HepG2 (cell line): Measurements from ENCODE around the gene FAP. TPM values are rescaled to one million over a fixed set of nuclear protein-coding genes. Genes with fewer than 3 reads are reported as not detected.

Experiments used
- ATAC-seq: fragments of 200-7000 bp; cut with Tn5 transposase; 3 replicates; pipeline ENCODE4 v1.9.1; 2020; ENCODE audit warnings: mild to moderate bottlenecking, moderate library complexity
- BruUV-seq: library from RNA; stranded (reverse); fragments of 400-500 nt; replicated peaks from 2 replicates; lab custom pipeline; 2021; lab: Mats Ljungman, UMichigan
- CTCF ChIA-PET: fragments of 300-600 bp; formaldehyde crosslinking; extraction: SDS; loops from one replicate; lab custom pipeline; 2021; ENCODE audit warnings: low total read pairs, inconsistent platforms, low intra/inter-chr PET ratio; lab: Yijun Ruan, JAX
- POLR2A ChIA-PET: fragments of 350-600 bp; sonication (Branson Sonifier 250); formaldehyde crosslinking; loops from one replicate; lab custom pipeline; 2020; ENCODE audit warnings: antibody characterized with exemption, inconsistent platforms; lab: Yijun Ruan, JAX
- DNase-seq: peaks from one replicate; pipeline ENCODE4 v3.0.0-alpha.2; 2015; ENCODE audit warnings: low spot score
- FAIRE-seq: peaks from 3 replicates; lab custom pipeline; 2011; peaks lifted over from hg19 to GRCh38; lab: Jason Lieb, UNC
- H2AFZ ChIP-seq: one replicate; pipeline ENCODE4 v1.6.1; 2011; ENCODE audit warnings: low read length, inconsistent platforms
- H3K27ac ChIP-seq: fragments of 300-600 bp; 3 replicates; pipeline ENCODE4 v1.8.0; 2011; ENCODE audit warnings: mixed run types, mild to moderate bottlenecking, mixed read lengths, low read length, inconsistent platforms; ENCODE audit not compliant: insufficient read depth; ENCODE audit errors: extremely low read length
- H3K27me3 ChIP-seq, 2 experiments: fragments of 200-600 bp in 1 of 2; 2 replicates in 1 of 2; 3 replicates in 1 of 2; pipeline versions ENCODE4 v1.6.0 to v1.8.0; 2011; ENCODE audit warnings: low read length in 2 of 2, mild to moderate bottlenecking in 2 of 2, moderate library complexity in 2 of 2, inconsistent platforms in 1 of 2; ENCODE audit not compliant: insufficient read depth in 2 of 2, control insufficient read depth in 1 of 2
- H3K36me3 ChIP-seq, 2 experiments: fragments of 200-600 bp in 1 of 2; replicated peaks in 1 of 2; 2 replicates in 1 of 2; 3 replicates in 1 of 2; pipeline versions ENCODE4 v1.5.1 to v1.8.0; 2011; ENCODE audit warnings: low read length in 2 of 2, inconsistent platforms in 1 of 2; ENCODE audit not compliant: insufficient read depth in 2 of 2, control insufficient read depth in 1 of 2
- H3K4me1 ChIP-seq: 2 replicates; pipeline ENCODE4 v1.5.1; 2012; ENCODE audit warnings: low read length, inconsistent platforms; ENCODE audit not compliant: insufficient read depth
- H3K4me2 ChIP-seq: 2 replicates; pipeline ENCODE4 v1.6.0; 2011; ENCODE audit warnings: low read depth, low read length, inconsistent platforms
- H3K4me3 ChIP-seq, 3 experiments: fragments of 200-600 bp in 1 of 3; sonication (generic), shearing (Covaris generic) in 1 of 3; replicated peaks in 1 of 3; 2 replicates each; pipeline ENCODE4 v1.5.1; 2011 to 2016; ENCODE audit warnings: low read length in 3 of 3, inconsistent platforms in 2 of 3, low read depth in 2 of 3, mild to moderate bottlenecking in 2 of 3, control low read depth in 1 of 3, mixed read lengths in 1 of 3; ENCODE audit not compliant: insufficient read depth in 1 of 3
- H3K79me2 ChIP-seq: one replicate; pipeline ENCODE4 v1.6.1; 2011; ENCODE audit warnings: low read length, inconsistent platforms; ENCODE audit not compliant: insufficient read depth
- H3K9ac ChIP-seq: 2 replicates; pipeline ENCODE4 v1.6.0; 2011; ENCODE audit warnings: mild to moderate bottlenecking, low read depth, low read length, inconsistent platforms; ENCODE audit not compliant: insufficient read depth
- H3K9me3 ChIP-seq: 2 replicates; pipeline ENCODE4 v1.5.1; 2012; ENCODE audit warnings: mild to moderate bottlenecking, low read length
- H4K20me1 ChIP-seq: 2 replicates; pipeline ENCODE4 v1.6.0; 2011; ENCODE audit warnings: inconsistent platforms, mild to moderate bottlenecking, low read length, moderate library complexity; ENCODE audit not compliant: insufficient read depth
- ATF7 ChIP-seq, 2 experiments: fragments of 450-650 bp in 1 of 2; sonication (generic) in 1 of 2; formaldehyde crosslinking in 1 of 2; IDR thresholded peaks; 2 replicates each; pipeline versions ENCODE4 v1.4.0 to v1.6.1; 2016 to 2020; ENCODE audit warnings: antibody characterized with exemption in 1 of 2, mild to moderate bottlenecking in 1 of 2, missing genetic modification reagents in 1 of 2
- DNMT3B ChIP-seq: conservative IDR thresholded peaks from 2 replicates; pipeline ENCODE4 v1.6.1; 2016; ENCODE audit warnings: missing biosample characterization, control low read depth
- EHMT2 ChIP-seq: fragments of 200-600 bp; sonication (generic); IDR thresholded peaks from 2 replicates; pipeline ENCODE4 v1.7.0; 2017; ENCODE audit warnings: antibody characterized with exemption, low read depth, low read length, borderline replicate concordance
- FOXP1 ChIP-seq, 2 experiments: fragments of 450-650 bp in 1 of 2; IDR thresholded peaks; 2 replicates each; pipeline ENCODE4 v1.6.1; 2017 to 2018; ENCODE audit warnings: antibody characterized with exemption in 1 of 2
- GABPB1 ChIP-seq: IDR thresholded peaks from 2 replicates; pipeline ENCODE4 v1.6.1; 2016; ENCODE audit warnings: mild to moderate bottlenecking, missing genetic modification reagents, moderate library complexity, missing compliant biosample characterization
- KMT2A ChIP-seq: sonication (generic); formaldehyde crosslinking; IDR thresholded peaks from 2 replicates; pipeline ENCODE4 v1.4.0; 2020; ENCODE audit warnings: missing genetic modification reagents
- YEATS4 ChIP-seq: sonication (generic); formaldehyde crosslinking; IDR thresholded peaks from 2 replicates; pipeline ENCODE4 v1.4.0; 2020; ENCODE audit warnings: missing genetic modification reagents, borderline replicate concordance
- ZC3H4 ChIP-seq: sonication (generic); formaldehyde crosslinking; IDR thresholded peaks from 2 replicates; pipeline ENCODE4 v1.4.0; 2020; ENCODE audit warnings: missing genetic modification reagents, borderline replicate concordance
- ZNF20 ChIP-seq: sonication (generic); formaldehyde crosslinking; IDR thresholded peaks from 2 replicates; pipeline ENCODE4 v1.4.0; 2020; ENCODE audit warnings: mild to moderate bottlenecking, moderate library complexity, missing genetic modification reagents
- ZNF768 ChIP-seq: sonication (generic); formaldehyde crosslinking; IDR thresholded peaks from 2 replicates; pipeline ENCODE4 v1.4.0; 2020; ENCODE audit warnings: missing genetic modification reagents
- ZNF792 ChIP-seq: IDR thresholded peaks from 2 replicates; pipeline ENCODE4 v1.6.1; 2016
- WGBS: methylation state at CpG from one replicate; pipeline ENCODE4 v1.1.6; 2017; ENCODE audit warnings: low lambda C conversion rate; 5-methylcytosine and 5-hydroxymethylcytosine counted together
- in situ Hi-C: cut with HindIII; loops from 2 replicates; pipeline ENCODE4 v1.10.0; 2017; ENCODE audit warnings: low pct_unique_long_range_greater_than_20kb; ENCODE audit not compliant: extremely low pct_ligation_motif_present
- intact Hi-C: fragments of 100-400 bp; cut with micrococcal nuclease; formaldehyde crosslinking; loops from one replicate; pipeline ENCODE4 v1.10.0; 2022; ENCODE audit not compliant: unreplicated experiment
- polyA plus RNA-seq, 8 experiments: library from polyadenylated mRNA; depleted of rRNA in 3 of 8; stranded (reverse) in 7 of 8; unstranded in 1 of 8; fragments of >200 nt; fragmentation: Illumina TruSeq in 4 of 8; extraction: Trizol in 4 of 8; gene quantifications; 2 replicates each; pipeline versions ENCODE4 v1.2.1 to v1.2.3, GENCODE V29; 2011 to 2016; ENCODE audit warnings: low read depth in 4 of 8, missing spikeins in 1 of 8, mixed read lengths in 1 of 8; ENCODE audit not compliant: insufficient read depth in 1 of 8
- total RNA-seq, 5 experiments: library from RNA; depleted of rRNA; stranded (reverse); fragments of >200 nt; fragmentation: Illumina TruSeq; extraction: Trizol; gene quantifications; 2 replicates each; pipeline ENCODE4 v1.2.3, GENCODE V29; 2016; ENCODE audit warnings: low read depth in 1 of 5
- TF ChIP-seq, protein P1 (sequence below): sonication (generic); formaldehyde crosslinking; IDR thresholded peaks from 2 replicates; pipeline ENCODE4 v1.5.0; 2020; ENCODE audit warnings: mild to moderate bottlenecking, missing genetic modification reagents

FAP gene
- total and polyA plus RNA-seq, 2 of the 13 experiments (the other 11 are each of a cell fraction or from before 2014, with no cell fraction given): not detected

DNA sequence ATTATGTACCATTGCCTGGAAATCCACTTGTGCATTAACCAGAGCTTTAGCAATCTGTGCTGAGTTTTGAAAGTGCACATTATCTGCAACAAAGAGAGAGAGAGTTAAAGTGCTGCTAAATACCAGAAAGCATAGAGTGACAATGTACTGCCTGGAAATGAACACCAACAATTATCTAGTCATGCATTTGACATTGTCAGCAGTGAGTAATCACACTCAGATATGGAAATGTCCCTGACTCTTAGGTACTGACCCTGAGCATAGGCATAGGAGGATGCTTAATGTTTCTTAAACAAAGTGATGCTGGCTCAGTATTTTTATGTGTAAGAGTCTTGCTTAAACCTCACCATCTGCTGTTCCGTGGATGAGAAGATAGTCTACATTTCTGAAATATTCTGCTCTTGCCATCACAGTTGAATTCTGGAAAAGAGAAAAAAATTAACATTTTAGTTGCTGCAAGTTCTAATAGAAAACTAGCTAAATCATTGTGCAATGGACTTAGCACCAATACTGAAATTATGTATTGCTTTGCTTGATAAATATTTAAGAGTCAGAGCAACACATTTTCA, 70.4 kb downstream of the FAP start (continued):
- TF ChIP-seq ZNF20 (CRISPR knock-in tag): no peak
- no peak for TF ChIP-seq GABPB1 (CRISPR knock-in tag)
- TF ChIP-seq ZC3H4 (CRISPR knock-in tag): no peak
- TF ChIP-seq ATF7 (IDR thresholded peaks at IDR 0.05): no peak
- TF ChIP-seq ATF7 (CRISPR knock-in tag; IDR thresholded peaks at IDR 0.05): no peak
- TF ChIP-seq YEATS4 (CRISPR knock-in tag): no peak
- TF ChIP-seq, protein P1, sequence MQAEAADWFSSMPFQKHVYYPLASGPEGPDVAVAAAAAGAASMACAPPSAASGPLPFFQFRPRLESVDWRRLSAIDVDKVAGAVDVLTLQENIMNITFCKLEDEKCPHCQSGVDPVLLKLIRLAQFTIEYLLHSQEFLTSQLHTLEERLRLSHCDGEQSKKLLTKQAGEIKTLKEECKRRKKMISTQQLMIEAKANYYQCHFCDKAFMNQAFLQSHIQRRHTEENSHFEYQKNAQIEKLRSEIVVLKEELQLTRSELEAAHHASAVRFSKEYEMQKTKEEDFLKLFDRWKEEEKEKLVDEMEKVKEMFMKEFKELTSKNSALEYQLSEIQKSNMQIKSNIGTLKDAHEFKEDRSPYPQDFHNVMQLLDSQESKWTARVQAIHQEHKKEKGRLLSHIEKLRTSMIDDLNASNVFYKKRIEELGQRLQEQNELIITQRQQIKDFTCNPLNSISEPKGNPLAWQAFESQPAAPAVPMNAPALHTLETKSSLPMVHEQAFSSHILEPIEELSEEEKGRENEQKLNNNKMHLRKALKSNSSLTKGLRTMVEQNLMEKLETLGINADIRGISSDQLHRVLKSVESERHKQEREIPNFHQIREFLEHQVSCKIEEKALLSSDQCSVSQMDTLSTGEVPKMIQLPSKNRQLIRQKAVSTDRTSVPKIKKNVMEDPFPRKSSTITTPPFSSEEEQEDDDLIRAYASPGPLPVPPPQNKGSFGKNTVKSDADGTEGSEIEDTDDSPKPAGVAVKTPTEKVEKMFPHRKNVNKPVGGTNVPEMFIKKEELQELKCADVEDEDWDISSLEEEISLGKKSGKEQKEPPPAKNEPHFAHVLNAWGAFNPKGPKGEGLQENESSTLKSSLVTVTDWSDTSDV: no peak
- TF ChIP-seq EHMT2: no peak

DNA sequence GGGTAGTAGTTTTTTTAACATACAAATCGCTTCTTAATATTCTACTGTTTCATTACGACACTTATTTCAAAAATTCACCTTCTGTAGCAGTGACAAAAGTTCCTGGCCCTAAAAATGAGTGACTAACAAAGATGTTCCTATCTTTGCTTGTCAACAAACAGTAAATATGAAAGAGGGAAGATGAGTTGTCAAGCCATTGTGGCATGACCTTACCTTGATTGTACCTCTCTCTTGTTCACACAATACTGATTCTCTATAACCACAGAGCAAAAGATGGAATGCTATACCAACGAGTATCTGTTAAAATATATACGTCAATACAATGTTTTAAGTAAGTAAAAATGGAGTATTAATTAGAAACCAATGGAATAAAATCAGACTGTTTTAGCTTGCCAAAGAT, 76.5 kb downstream of the FAP start:
- WGBS: 4% methylated on average over 4 of the region's 4 CpGs
- no peak overlapping the region for H3K27ac ChIP-seq
- H3K4me2 ChIP-seq: no peak overlapping the region
- intact Hi-C loops: no loop called here
- H3K9ac ChIP-seq: no peak overlapping the region
- no peak for TF ChIP-seq KMT2A (CRISPR knock-in tag)
- no peak for TF ChIP-seq DNMT3B (CRISPR knock-in tag)
- no peak for TF ChIP-seq FOXP1 (IDR thresholded peaks at IDR 0.05)
- no peak for TF ChIP-seq FOXP1 (CRISPR knock-in tag; IDR thresholded peaks at IDR 0.05)
- TF ChIP-seq ZNF792: no peak
- TF ChIP-seq ZNF768 (CRISPR knock-in tag): no peak
- FAIRE-seq (no peak), DNase-seq (no peak), ATAC-seq (no peak)
- H3K79me2 ChIP-seq: no peaks in the 10 kb centered on the region
- peaks cover 0 to 3% of the 10 kb centered on the region in 2 experiments; a peak in 1 of 5 replicates for H3K27me3 ChIP-seq
- H3K36me3 ChIP-seq: no peaks in the 10 kb centered on the region
- no TSS peak for BruUV-seq
- no peaks in the 10 kb centered on the region for H4K20me1 ChIP-seq
- no peaks in the 10 kb centered on the region for H3K9me3 ChIP-seq
- no peak overlapping the region for H2AFZ ChIP-seq
- no peaks in the 10 kb centered on the region for H3K4me1 ChIP-seq
- in situ Hi-C loops: no loop called here
- ChIA-PET CTCF (no interaction called here), POLR2A (no interaction called here)
- no peak overlapping the region for H3K4me3 ChIP-seq
